Measurements from ENCODE around the gene GAD1. TPM values are rescaled to one million over a fixed set of nuclear protein-coding genes. Genes with fewer than 3 reads are reported as not detected.

The GAD1 gene
- total RNA-seq, 1 donor from 2014 or later = not detected

DNA sequence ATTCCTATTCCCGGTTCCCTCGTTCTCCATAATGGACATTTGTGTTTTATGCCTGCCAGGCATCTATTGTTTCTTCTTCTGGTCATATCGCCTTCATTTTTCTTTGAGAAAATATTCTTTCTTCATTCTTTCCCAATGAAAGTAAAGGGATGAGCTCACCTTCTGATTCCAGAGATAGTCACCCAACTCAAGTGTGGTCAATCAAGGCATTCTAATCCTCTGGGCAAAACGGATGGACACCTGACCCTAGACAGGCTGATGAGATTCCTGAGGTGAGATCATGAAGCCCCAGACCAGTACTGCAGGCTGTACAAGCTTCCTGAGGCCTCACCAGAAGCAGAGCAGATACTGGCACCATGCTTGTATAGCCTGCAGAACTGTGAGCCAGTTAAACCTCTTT lies 52.8 kb downstream of the GAD1 start:
- Histone ChIP-seq H3K36me3 (no peaks in the 10 kb centered on the region), H3K4me3 (no peak overlapping the region), H3K9me3 (replicated peaks) (no peaks in the 10 kb centered on the region), H3K27me3 (ENCODE audit: low read depth) (no peaks in the 10 kb centered on the region), H3K4me1 (peaks cover 9% of the 10 kb centered on the region), H3K27ac (replicated peaks) (no peak overlapping the region)
- intact Hi-C loops (cut with micrococcal nuclease) = no loop called here
- no peak for TF ChIP-seq CTCF (IDR thresholded peaks at IDR 0.05; ENCODE audit: borderline replicate concordance)
- no peak for DNase-seq

- intact Hi-C loops (cut with micrococcal nuclease) = no loop called here
- Histone ChIP-seq H3K9me3 (replicated peaks) (no peaks in the 10 kb centered on the region), H3K27ac (replicated peaks) (no peak overlapping the region), H3K27me3 (ENCODE audit: low read depth) (no peaks in the 10 kb centered on the region), H3K4me1 (peaks cover 9% of the 10 kb centered on the region), H3K36me3 (no peaks in the 10 kb centered on the region), H3K4me3 (peak overlapping the region; percentile 45)
- DNase-seq = peak; percentile 56
- TF ChIP-seq CTCF (IDR thresholded peaks at IDR 0.05; ENCODE audit: borderline replicate concordance) = peak; percentile 91
Observed at GRCh38 chr2:170873035-170873692, 56.5 kb downstream of the GAD1 start.

GRCh38 chr2:170878066-170878465 lies 61.4 kb downstream of the GAD1 start:
- Histone ChIP-seq H3K4me1 (peaks cover 4% of the 10 kb centered on the region), H3K36me3 (no peaks in the 10 kb centered on the region), H3K27me3 (ENCODE audit: low read depth) (no peaks in the 10 kb centered on the region), H3K27ac (replicated peaks) (no peak overlapping the region), H3K9me3 (replicated peaks) (no peaks in the 10 kb centered on the region), H3K4me3 (no peak overlapping the region)
- intact Hi-C loops (cut with micrococcal nuclease) = no loop called here
- no peak for TF ChIP-seq CTCF (IDR thresholded peaks at IDR 0.05; ENCODE audit: borderline replicate concordance)
- DNase-seq = no peak

DNA sequence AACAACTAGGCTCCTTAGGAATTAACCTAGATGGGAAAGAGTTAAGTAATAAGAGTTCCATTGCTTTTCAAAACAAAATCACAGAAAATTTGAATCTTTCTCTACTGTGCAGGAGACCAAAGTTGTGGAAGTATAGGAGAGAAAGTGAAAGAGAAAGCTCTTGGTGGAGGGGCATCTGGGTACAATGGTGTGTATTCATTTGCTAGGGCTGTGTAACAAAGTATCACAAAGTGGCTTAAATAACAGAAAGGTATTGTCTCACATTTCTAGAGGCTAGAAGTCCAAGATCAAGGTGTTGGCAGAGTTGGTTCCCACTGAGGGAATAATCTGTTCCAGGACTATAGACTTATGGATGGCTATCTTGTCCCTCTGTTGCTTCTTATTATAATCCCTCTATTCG lies 61.8 kb downstream of the GAD1 start:
- Histone ChIP-seq H3K4me1 (no peaks in the 10 kb centered on the region), H3K36me3 (no peaks in the 10 kb centered on the region), H3K27me3 (ENCODE audit: low read depth) (peaks cover under 1% of the 10 kb centered on the region), H3K27ac (replicated peaks) (no peak overlapping the region), H3K4me3 (no peak overlapping the region), H3K9me3 (replicated peaks) (no peaks in the 10 kb centered on the region)
- no peak for TF ChIP-seq CTCF (IDR thresholded peaks at IDR 0.05; ENCODE audit: borderline replicate concordance)
- DNase-seq = no peak
- intact Hi-C loops (cut with micrococcal nuclease) = no loop called here

- peaks cover 34% of the 10 kb centered on the region for H3K27me3 ChIP-seq (ENCODE audit: low read depth)
- TF ChIP-seq CTCF (IDR thresholded peaks at IDR 0.05; ENCODE audit: borderline replicate concordance) = no peak
- H3K27ac ChIP-seq (replicated peaks) = no peak overlapping the region
- intact Hi-C loops (cut with micrococcal nuclease) = no loop called here
- no peak overlapping the region for H3K4me3 ChIP-seq
- no peaks in the 10 kb centered on the region for H3K9me3 ChIP-seq (replicated peaks)
- no peaks in the 10 kb centered on the region for H3K4me1 ChIP-seq
- DNase-seq = no peak
- H3K36me3 ChIP-seq = no peaks in the 10 kb centered on the region
Observed at GRCh38 chr2:170881840-170882239, 65.2 kb downstream of the GAD1 start.

Measured in left ventricle myocardium inferior (tissue), 1 donor.